ENCODE measurements around the gene BAHCC1.

- TF ChIP-seq CTCF (IDR thresholded peaks at IDR 0.05) (no peak), POLR2A (IDR thresholded peaks at IDR 0.05) (no peak)
These were observed 28.4 kb downstream of the BAHCC1 start for GRCh38 chr17:81423698-81424071.
